GM03348 (cell line): Measurements from ENCODE around the gene VAV3.
A peak's percentile ranks its signal among the peaks of the same experiment; 100 is the strongest.
"Not testable (repeated sequence)": the region's sequence is repeated elsewhere in the genome, so short reads cannot be mapped to it uniquely, and the experiment has no call there.

Experiments
- DNase-seq: peaks from one replicate; pipeline ENCODE4 v3.0.0; 2012; ENCODE audit warnings: low spot score

The VAV3 gene

GRCh38 chr1:107883562-107883961 is 81.4 kb downstream of the VAV3 start:
- no peak for DNase-seq

GRCh38 chr1:107879927-107880326 is 85.1 kb downstream of the VAV3 start:
- no peak for DNase-seq

- no peak for DNase-seq
These were observed 85.6 kb downstream of the VAV3 start for GRCh38 chr1:107879346-107879745.

GRCh38 chr1:107877745-107878144 is 87.2 kb downstream of the VAV3 start:
- DNase-seq = no peak

- DNase-seq = peak; percentile 37
These were observed 87.9 kb downstream of the VAV3 start for GRCh38 chr1:107877092-107877491.

GRCh38 chr1:107875689-107876088 is 89.3 kb downstream of the VAV3 start:
- no peak for DNase-seq

GRCh38 chr1:107874221-107874620 is 90.8 kb downstream of the VAV3 start:
- no peak for DNase-seq

- DNase-seq = no peak
These were observed 93.1 kb downstream of the VAV3 start for GRCh38 chr1:107871687-107872395.

GRCh38 chr1:107871259-107871658 is 93.7 kb downstream of the VAV3 start:
- DNase-seq = no peak

- peak; percentile 9 for DNase-seq
These were observed 94.3 kb downstream of the VAV3 start for GRCh38 chr1:107870696-107871095.

- no peak for DNase-seq
These were observed 97.1 kb downstream of the VAV3 start for GRCh38 chr1:107867897-107868296.

GRCh38 chr1:107867422-107867821 is 97.6 kb downstream of the VAV3 start:
- no peak for DNase-seq

GRCh38 chr1:107866870-107867269 is 98.1 kb downstream of the VAV3 start:
- DNase-seq = no peak

- no peak for DNase-seq
These were observed 99.4 kb downstream of the VAV3 start for GRCh38 chr1:107865627-107866026.

GRCh38 chr1:107863342-107863741 is 101.6 kb downstream of the VAV3 start:
- DNase-seq = no peak

- DNase-seq = no peak
These were observed 102.9 kb downstream of the VAV3 start for GRCh38 chr1:107862064-107862463.

GRCh38 chr1:107858323-107858722 is 106.7 kb downstream of the VAV3 start:
- DNase-seq = no peak

GRCh38 chr1:107851418-107851817 is 113.6 kb downstream of the VAV3 start:
- no peak for DNase-seq

GRCh38 chr1:107844541-107845194 is 120.3 kb downstream of the VAV3 start:
- not testable (repeated sequence) for DNase-seq

GRCh38 chr1:107843989-107844388 is 121.0 kb downstream of the VAV3 start:
- DNase-seq = no peak

GRCh38 chr1:107842241-107842640 is 122.7 kb downstream of the VAV3 start:
- no peak for DNase-seq

GRCh38 chr1:107840725-107841124 is 124.3 kb downstream of the VAV3 start:
- DNase-seq = no peak

GRCh38 chr1:107838056-107838455 is 126.9 kb downstream of the VAV3 start:
- no peak for DNase-seq

- DNase-seq = no peak
These were observed 129.8 kb downstream of the VAV3 start for GRCh38 chr1:107835151-107835670.
